K562 (cell line): ENCODE results near the gene APOB. TPM values are rescaled to one million over a fixed set of nuclear protein-coding genes. Genes with fewer than 3 reads are reported as not detected.

Experiments
- ERF ChIP-seq: fragments of 450-650 bp; formaldehyde crosslinking; IDR thresholded peaks from 2 replicates; pipeline ENCODE4 v1.4.0; 2020; ENCODE audit warnings: mild to moderate bottlenecking, mixed read lengths
- HMG20B ChIP-seq: fragments of 250-450 bp; sonication (Bioruptor Pico); IDR thresholded peaks from 2 replicates; pipeline ENCODE4 v1.5.0; 2021; ENCODE audit warnings: mild to moderate bottlenecking
- HNRNPUL1 ChIP-seq: fragments of 200-400 bp; formaldehyde crosslinking; IDR thresholded peaks from 2 replicates; pipeline ENCODE4 v1.6.1; 2017; ENCODE audit warnings: low read length
- KLF10 ChIP-seq: fragments of 250-450 bp; sonication (Bioruptor Pico); IDR thresholded peaks from 2 replicates; pipeline ENCODE4 v1.6.1; 2021; ENCODE audit warnings: matching md5 sums
- LARP7 ChIP-seq: fragments of 450-650 bp; IDR thresholded peaks from 2 replicates; pipeline ENCODE4 v1.6.1; 2016
- NFIX ChIP-seq: fragments of 250-450 bp; sonication (Bioruptor Pico); IDR thresholded peaks from 2 replicates; pipeline ENCODE4 v1.4.0; 2020; ENCODE audit warnings: low read depth, mild to moderate bottlenecking, moderate library complexity
- PTRF ChIP-seq: fragments of 450-650 bp; IDR thresholded peaks from 2 replicates; pipeline ENCODE4 v1.6.1; 2016; ENCODE audit warnings: mild to moderate bottlenecking, missing genetic modification characterization, missing compliant biosample characterization
- ZC3H8 ChIP-seq: fragments of 450-650 bp; IDR thresholded peaks from 2 replicates; pipeline ENCODE4 v1.6.1; 2017
- polyA plus RNA-seq, 8 experiments: library from polyadenylated mRNA; depleted of rRNA in 4 of 8; stranded (reverse) in 5 of 8; unstranded in 3 of 8; fragments of >200 nt; fragmentation: Nextera tagmentation in 2 of 8; fragmentation: Illumina TruSeq in 1 of 8; extraction: Ambion mirVana in 2 of 8; extraction: Trizol in 1 of 8; gene quantifications; 2 replicates each; pipeline versions ENCODE4 v1.2.1 to v1.2.3, GENCODE V29; 2011 to 2014; ENCODE audit warnings: inconsistent platforms in 1 of 8, missing spikeins in 1 of 8
- total RNA-seq, 7 experiments: library from RNA; depleted of rRNA in 6 of 7; stranded (reverse); fragments of >200 nt in 6 of 7; fragmentation: Illumina TruSeq in 2 of 7; extraction: Trizol in 2 of 7; gene quantifications; 2 replicates each; pipeline versions ENCODE4 v1.2.1 to v1.2.3, GENCODE V29; 2011 to 2021; ENCODE audit warnings: low replicate concordance in 1 of 7
- TF ChIP-seq, protein P1 (sequence below), 2 experiments: fragments of 450-650 bp; formaldehyde crosslinking in 1 of 2; IDR thresholded peaks; 2 replicates each; pipeline versions ENCODE4 v1.4.0 to v1.6.1; 2014 to 2020; ENCODE audit warnings: mild to moderate bottlenecking in 2 of 2, borderline replicate concordance in 1 of 2, low read depth in 1 of 2

The APOB gene
- total and polyA plus RNA-seq, 9 of the 15 experiments (the other 6 are each of a cell fraction or from before 2014, with no cell fraction given) = 0.73 TPM; not detected in 8

DNA sequence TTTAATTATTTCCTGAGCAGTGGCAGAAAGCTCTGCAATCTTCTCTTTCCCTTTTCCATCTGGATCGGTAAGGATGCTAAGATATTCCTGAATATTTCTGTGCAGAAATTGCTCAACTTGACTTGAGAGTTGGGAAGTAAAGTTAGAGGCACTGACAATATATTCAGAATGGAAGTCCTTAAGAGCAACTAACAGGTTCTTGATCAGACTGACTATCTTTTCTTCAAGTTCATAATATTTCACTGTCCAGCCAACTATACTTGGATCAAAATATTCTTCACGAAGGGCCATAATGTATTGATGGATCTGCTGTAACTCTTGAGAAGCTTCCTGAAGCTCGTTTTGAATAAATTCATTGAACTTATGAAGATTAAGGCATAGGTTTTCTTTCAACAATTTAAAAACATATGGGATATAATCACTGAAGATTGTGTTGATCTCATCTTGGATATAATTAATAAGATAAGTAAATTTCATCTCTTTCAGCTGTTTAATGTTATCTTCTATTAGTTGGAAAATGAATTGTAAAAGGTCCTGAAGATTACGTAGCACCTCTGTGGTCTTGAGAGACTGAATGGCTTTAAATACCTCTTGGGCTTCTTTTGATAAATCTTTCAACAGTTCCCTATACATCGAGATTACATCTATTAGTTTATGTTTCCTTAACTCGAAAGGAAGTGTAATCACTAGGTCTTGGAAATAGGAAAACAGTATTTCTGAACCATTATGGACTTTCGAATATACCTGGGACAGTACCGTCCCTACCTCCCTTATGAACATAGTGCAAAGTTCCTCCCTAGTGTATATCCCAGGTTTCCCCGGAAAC is 41.7 kb downstream of the APOB start (continued):
- TF ChIP-seq HNRNPUL1 (no peak), KLF10 (CRISPR knock-in tag) (no peak), NFIX (no peak), HMG20B (no peak), LARP7 (no peak), ERF (no peak), PTRF (tag) (no peak), ZC3H8 (no peak)
- TF ChIP-seq, protein P1, sequence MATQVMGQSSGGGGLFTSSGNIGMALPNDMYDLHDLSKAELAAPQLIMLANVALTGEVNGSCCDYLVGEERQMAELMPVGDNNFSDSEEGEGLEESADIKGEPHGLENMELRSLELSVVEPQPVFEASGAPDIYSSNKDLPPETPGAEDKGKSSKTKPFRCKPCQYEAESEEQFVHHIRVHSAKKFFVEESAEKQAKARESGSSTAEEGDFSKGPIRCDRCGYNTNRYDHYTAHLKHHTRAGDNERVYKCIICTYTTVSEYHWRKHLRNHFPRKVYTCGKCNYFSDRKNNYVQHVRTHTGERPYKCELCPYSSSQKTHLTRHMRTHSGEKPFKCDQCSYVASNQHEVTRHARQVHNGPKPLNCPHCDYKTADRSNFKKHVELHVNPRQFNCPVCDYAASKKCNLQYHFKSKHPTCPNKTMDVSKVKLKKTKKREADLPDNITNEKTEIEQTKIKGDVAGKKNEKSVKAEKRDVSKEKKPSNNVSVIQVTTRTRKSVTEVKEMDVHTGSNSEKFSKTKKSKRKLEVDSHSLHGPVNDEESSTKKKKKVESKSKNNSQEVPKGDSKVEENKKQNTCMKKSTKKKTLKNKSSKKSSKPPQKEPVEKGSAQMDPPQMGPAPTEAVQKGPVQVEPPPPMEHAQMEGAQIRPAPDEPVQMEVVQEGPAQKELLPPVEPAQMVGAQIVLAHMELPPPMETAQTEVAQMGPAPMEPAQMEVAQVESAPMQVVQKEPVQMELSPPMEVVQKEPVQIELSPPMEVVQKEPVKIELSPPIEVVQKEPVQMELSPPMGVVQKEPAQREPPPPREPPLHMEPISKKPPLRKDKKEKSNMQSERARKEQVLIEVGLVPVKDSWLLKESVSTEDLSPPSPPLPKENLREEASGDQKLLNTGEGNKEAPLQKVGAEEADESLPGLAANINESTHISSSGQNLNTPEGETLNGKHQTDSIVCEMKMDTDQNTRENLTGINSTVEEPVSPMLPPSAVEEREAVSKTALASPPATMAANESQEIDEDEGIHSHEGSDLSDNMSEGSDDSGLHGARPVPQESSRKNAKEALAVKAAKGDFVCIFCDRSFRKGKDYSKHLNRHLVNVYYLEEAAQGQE (IDR thresholded peaks at IDR 0.05; ENCODE audit: borderline replicate concordance) = no peak
- TF ChIP-seq, protein P1 (CRISPR knock-in tag; IDR thresholded peaks at IDR 0.05; ENCODE audit: low read depth) = no peak
